ENCODE data around the gene KRT31.

- TF ChIP-seq CTCF (IDR thresholded peaks at IDR 0.05), result no peak
- no peak for TF ChIP-seq ZFX (IDR thresholded peaks at IDR 0.05; ENCODE audit: borderline replicate concordance)
Measured at GRCh38 chr17:41366070-41366469, 31.3 kb downstream of the KRT31 start.
